Ishikawa (cell line): ENCODE results near the gene ZNF567.
A peak's percentile ranks its signal among the peaks of the same experiment; 100 is the strongest.

ENCODE experiments used
- CEBPB ChIP-seq: IDR thresholded peaks from 2 replicates; pipeline ENCODE4 v1.6.1; 2012
- CREB1 ChIP-seq: IDR thresholded peaks from 2 replicates; pipeline ENCODE4 v1.6.1; 2012; ENCODE audit warnings: low read depth
- EGR1 ChIP-seq: IDR thresholded peaks from 2 replicates; pipeline ENCODE4 v1.6.1; 2012
- EP300 ChIP-seq: IDR thresholded peaks from 2 replicates; pipeline ENCODE4 v1.6.1; 2012; ENCODE audit warnings: borderline replicate concordance
- FOXM1 ChIP-seq: IDR thresholded peaks from 2 replicates; pipeline ENCODE4 v1.6.1; 2012; ENCODE audit warnings: low read depth, borderline replicate concordance
- NFIC ChIP-seq: IDR thresholded peaks from 2 replicates; pipeline ENCODE4 v1.6.1; 2012
- RAD21 ChIP-seq: IDR thresholded peaks from 2 replicates; pipeline ENCODE4 v1.6.1; 2012; ENCODE audit warnings: low read depth
- TAF1 ChIP-seq: IDR thresholded peaks from 2 replicates; pipeline ENCODE4 v1.6.1; 2012; ENCODE audit warnings: low read depth, mild to moderate bottlenecking
- TCF12 ChIP-seq: IDR thresholded peaks from 2 replicates; pipeline ENCODE4 v1.6.1; 2012; ENCODE audit warnings: low read depth
- TEAD4 ChIP-seq: IDR thresholded peaks from 2 replicates; pipeline ENCODE4 v1.6.1; 2012
- YY1 ChIP-seq: IDR thresholded peaks from 2 replicates; pipeline ENCODE4 v1.6.1; 2012; ENCODE audit warnings: low read depth
- ZBTB7A ChIP-seq: IDR thresholded peaks from 2 replicates; pipeline ENCODE4 v1.6.1; 2012; ENCODE audit warnings: low read depth
- TF ChIP-seq, protein P1 (sequence below): IDR thresholded peaks from 2 replicates; pipeline ENCODE4 v1.6.1; 2012
- TF ChIP-seq, protein P2 (sequence below): IDR thresholded peaks from 2 replicates; pipeline ENCODE4 v1.6.1; 2012
- TF ChIP-seq, protein P3 (sequence below): IDR thresholded peaks from 2 replicates; pipeline ENCODE4 v1.6.1; 2012; ENCODE audit warnings: low read depth, mild to moderate bottlenecking

Gene ZNF567

GRCh38 chr19:36687214-36688056, at the start of gene ZNF567:
ZNF567 (plus strand) TSS chr19:36687612; CDS start chr19:36694868, 7,256 bp downstream.
- TF ChIP-seq TEAD4 (peak; percentile 32; the same call in 1 of the 2 replicates), EGR1 (0 out of 2 replicates have a peak, but pooled peaks have one; percentile 12), CEBPB (no peak), YY1 (no peak; the same call in 1 of the 2 replicates), TAF1 (peak; percentile 62; the same call in 1 of the 2 replicates), EP300 (no peak)
- TF ChIP-seq, protein P1, sequence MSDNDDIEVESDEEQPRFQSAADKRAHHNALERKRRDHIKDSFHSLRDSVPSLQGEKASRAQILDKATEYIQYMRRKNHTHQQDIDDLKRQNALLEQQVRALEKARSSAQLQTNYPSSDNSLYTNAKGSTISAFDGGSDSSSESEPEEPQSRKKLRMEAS, result 0 out of 2 replicates have a peak, but pooled peaks have one; percentile 22
- TF ChIP-seq, protein P2, sequence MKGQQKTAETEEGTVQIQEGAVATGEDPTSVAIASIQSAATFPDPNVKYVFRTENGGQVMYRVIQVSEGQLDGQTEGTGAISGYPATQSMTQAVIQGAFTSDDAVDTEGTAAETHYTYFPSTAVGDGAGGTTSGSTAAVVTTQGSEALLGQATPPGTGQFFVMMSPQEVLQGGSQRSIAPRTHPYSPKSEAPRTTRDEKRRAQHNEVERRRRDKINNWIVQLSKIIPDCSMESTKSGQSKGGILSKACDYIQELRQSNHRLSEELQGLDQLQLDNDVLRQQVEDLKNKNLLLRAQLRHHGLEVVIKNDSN, result peak; percentile 42; the same call in 1 of the 2 replicates

- TF ChIP-seq TCF12, result 0 out of 2 replicates have a peak, but pooled peaks have one; percentile 22
- TF ChIP-seq CREB1, result no peak
- TF ChIP-seq ZBTB7A, result no peak
- no peak for TF ChIP-seq FOXM1
These were observed 48.4 kb upstream of the ZNF567 start for GRCh38 chr19:36638862-36639510.

DNA sequence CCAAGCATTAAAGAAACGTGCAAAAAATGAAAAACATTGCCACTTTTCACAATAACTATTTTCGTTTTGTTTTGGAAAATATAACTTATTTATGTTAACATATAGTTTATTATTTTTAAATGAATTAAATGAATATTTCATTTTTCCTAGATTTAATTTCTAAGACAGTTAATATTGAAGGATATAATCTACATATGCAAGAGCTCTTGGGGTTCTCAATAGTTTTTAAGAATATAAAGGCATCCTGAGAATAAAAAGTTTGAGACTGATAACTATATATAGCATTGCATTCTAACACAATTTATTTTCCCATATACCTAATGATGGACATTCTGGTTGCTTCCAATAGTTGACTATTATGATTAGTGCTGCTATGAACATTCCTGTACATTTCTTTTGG, 40.7 kb upstream of the ZNF567 start:
- TF ChIP-seq TAF1, result no peak

DNA sequence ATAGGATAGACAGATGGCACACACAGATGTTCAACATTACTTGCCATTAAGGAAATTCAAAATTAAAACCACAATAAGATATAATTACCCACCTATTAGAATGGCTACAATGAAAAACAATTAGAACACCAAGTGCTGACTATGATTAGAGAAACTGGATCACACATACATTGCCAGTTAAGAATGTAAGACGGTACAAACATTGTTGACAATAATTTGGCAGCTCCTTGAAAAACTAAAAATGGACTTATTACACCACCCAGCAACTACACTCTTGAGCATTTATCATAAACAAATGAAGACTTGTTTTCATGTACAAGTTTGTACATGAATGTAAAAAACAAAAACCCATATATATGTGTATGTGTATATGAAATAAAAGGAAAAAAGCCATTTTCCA, 34.5 kb upstream of the ZNF567 start:
- TF ChIP-seq NFIC, result no peak
- TF ChIP-seq ZBTB7A, result no peak
- TF ChIP-seq TCF12, result no peak
- TF ChIP-seq, protein P2, result no peak
- TF ChIP-seq EGR1, result no peak
- TF ChIP-seq RAD21, result no peak
- TF ChIP-seq TAF1, result no peak
- TF ChIP-seq, protein P3, sequence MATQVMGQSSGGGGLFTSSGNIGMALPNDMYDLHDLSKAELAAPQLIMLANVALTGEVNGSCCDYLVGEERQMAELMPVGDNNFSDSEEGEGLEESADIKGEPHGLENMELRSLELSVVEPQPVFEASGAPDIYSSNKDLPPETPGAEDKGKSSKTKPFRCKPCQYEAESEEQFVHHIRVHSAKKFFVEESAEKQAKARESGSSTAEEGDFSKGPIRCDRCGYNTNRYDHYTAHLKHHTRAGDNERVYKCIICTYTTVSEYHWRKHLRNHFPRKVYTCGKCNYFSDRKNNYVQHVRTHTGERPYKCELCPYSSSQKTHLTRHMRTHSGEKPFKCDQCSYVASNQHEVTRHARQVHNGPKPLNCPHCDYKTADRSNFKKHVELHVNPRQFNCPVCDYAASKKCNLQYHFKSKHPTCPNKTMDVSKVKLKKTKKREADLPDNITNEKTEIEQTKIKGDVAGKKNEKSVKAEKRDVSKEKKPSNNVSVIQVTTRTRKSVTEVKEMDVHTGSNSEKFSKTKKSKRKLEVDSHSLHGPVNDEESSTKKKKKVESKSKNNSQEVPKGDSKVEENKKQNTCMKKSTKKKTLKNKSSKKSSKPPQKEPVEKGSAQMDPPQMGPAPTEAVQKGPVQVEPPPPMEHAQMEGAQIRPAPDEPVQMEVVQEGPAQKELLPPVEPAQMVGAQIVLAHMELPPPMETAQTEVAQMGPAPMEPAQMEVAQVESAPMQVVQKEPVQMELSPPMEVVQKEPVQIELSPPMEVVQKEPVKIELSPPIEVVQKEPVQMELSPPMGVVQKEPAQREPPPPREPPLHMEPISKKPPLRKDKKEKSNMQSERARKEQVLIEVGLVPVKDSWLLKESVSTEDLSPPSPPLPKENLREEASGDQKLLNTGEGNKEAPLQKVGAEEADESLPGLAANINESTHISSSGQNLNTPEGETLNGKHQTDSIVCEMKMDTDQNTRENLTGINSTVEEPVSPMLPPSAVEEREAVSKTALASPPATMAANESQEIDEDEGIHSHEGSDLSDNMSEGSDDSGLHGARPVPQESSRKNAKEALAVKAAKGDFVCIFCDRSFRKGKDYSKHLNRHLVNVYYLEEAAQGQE, result no peak
- no peak for TF ChIP-seq TEAD4
- TF ChIP-seq CEBPB, result no peak
- TF ChIP-seq FOXM1, result no peak
- TF ChIP-seq CREB1, result no peak
- no peak for TF ChIP-seq YY1
- TF ChIP-seq EP300, result no peak
- TF ChIP-seq, protein P1, result no peak

DNA sequence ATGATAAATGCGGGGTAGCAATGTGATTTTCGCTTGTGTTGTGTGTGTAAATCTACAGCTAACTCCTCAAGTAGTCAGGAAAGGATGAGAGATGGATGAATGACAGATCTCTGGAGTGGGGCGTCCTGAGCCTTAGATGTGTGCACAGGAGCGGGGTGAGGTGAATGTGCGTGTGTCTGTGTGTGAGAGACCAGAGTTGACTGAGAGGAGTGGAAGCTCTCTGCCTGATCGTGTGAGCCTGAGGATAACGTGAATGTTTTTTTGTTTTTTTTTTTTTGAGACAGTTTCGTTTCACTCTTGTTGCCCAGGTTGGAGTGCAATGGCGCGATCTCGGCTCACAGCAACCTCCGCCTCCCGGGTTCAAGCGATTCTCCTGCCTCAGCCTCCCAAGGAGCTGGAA, 21.6 kb upstream of the ZNF567 start:
- no peak for TF ChIP-seq NFIC
- no peak for TF ChIP-seq TAF1
- TF ChIP-seq, protein P3, result no peak
- no peak for TF ChIP-seq CREB1
- TF ChIP-seq FOXM1, result no peak
- TF ChIP-seq, protein P1, result no peak
- TF ChIP-seq ZBTB7A, result no peak
- no peak for TF ChIP-seq TEAD4
- no peak for TF ChIP-seq TCF12
- no peak for TF ChIP-seq CEBPB
- TF ChIP-seq EP300, result no peak
- TF ChIP-seq EGR1, result no peak
